Cardiac fibroblast (primary cell): ENCODE measurements around the gene COMMD6.

Experiments used
- DNase-seq, 2 donors: peaks; one replicate each; pipeline versions ENCODE4 v3.0.0 to v3.0.0-alpha.2; 2010; ENCODE audit warnings: low read depth in 2 of 2
- H3K4me3 ChIP-seq, 2 donors: replicated peaks in 1 of 2; 1 replicate in 1 of 2; 2 replicates in 1 of 2; pipeline ENCODE4 v1.5.1; 2011; ENCODE audit warnings: low read depth in 2 of 2, low read length in 2 of 2, mild to moderate bottlenecking in 2 of 2, moderate library complexity in 1 of 2
- TF ChIP-seq, protein P1 (sequence below): IDR thresholded peaks from one replicate; pipeline ENCODE4 v1.5.1; 2011; ENCODE audit warnings: low read depth, mild to moderate bottlenecking, low read length, inconsistent platforms

Gene COMMD6

DNA sequence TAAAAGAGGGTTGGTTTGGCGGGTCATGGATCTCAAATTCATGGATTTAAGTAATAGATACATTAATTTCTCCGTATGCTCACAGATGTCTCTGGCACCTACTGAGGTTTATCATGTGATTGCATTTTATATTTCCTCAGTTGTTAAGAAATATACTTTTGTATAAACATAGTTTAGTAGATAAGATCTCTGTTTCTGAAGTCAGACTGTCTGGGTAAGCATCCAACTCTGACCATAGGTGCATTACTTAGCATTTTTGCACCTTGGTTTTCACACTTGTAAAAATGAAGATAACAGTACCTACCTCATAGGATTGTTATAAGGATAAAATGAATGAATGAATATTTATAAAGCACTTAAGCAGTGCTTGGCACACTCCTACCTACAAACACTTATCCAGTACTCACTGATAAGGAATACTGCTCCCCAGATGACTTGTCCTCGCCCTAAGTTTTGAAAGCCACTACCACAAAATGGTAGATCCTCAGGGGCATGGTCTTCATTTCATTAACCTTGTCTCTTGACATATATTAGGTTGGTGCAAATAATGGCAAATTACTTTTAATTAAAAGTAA is 26.5 kb downstream of the COMMD6 start:
- TF ChIP-seq, protein P1, sequence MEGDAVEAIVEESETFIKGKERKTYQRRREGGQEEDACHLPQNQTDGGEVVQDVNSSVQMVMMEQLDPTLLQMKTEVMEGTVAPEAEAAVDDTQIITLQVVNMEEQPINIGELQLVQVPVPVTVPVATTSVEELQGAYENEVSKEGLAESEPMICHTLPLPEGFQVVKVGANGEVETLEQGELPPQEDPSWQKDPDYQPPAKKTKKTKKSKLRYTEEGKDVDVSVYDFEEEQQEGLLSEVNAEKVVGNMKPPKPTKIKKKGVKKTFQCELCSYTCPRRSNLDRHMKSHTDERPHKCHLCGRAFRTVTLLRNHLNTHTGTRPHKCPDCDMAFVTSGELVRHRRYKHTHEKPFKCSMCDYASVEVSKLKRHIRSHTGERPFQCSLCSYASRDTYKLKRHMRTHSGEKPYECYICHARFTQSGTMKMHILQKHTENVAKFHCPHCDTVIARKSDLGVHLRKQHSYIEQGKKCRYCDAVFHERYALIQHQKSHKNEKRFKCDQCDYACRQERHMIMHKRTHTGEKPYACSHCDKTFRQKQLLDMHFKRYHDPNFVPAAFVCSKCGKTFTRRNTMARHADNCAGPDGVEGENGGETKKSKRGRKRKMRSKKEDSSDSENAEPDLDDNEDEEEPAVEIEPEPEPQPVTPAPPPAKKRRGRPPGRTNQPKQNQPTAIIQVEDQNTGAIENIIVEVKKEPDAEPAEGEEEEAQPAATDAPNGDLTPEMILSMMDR, result no peak
- DNase-seq, result no peak
- H3K4me3 ChIP-seq, result no peak overlapping the region

DNA sequence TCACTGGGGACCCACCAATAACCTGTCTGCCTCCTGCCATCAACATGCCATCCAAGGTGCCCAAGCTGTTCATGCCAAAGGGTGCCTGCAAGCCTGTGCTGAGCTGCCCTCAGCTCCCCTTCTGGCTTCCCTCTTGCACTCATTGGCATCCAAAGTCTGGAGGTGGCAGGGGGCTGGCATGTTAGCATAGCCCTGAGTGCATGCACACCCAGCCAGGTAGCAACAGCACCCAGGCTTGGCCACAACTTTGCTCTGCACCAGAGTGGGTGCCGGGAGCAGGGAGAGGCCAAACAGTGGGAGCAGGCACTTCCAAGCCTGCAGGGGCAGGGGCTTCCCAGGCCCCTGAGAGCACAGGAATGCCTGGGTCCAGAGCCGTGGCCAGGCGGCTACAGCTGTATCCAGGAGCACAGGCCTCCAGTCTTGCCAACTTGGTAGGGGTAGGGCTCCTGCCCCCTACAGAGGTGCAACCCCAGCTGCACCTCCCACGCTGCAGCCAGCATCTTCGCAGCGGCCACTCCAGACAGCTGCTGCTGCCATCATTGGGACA is 29.6 kb downstream of the COMMD6 start:
- TF ChIP-seq, protein P1, result no peak
- H3K4me3 ChIP-seq, result no peak overlapping the region
- DNase-seq, result no peak

DNA sequence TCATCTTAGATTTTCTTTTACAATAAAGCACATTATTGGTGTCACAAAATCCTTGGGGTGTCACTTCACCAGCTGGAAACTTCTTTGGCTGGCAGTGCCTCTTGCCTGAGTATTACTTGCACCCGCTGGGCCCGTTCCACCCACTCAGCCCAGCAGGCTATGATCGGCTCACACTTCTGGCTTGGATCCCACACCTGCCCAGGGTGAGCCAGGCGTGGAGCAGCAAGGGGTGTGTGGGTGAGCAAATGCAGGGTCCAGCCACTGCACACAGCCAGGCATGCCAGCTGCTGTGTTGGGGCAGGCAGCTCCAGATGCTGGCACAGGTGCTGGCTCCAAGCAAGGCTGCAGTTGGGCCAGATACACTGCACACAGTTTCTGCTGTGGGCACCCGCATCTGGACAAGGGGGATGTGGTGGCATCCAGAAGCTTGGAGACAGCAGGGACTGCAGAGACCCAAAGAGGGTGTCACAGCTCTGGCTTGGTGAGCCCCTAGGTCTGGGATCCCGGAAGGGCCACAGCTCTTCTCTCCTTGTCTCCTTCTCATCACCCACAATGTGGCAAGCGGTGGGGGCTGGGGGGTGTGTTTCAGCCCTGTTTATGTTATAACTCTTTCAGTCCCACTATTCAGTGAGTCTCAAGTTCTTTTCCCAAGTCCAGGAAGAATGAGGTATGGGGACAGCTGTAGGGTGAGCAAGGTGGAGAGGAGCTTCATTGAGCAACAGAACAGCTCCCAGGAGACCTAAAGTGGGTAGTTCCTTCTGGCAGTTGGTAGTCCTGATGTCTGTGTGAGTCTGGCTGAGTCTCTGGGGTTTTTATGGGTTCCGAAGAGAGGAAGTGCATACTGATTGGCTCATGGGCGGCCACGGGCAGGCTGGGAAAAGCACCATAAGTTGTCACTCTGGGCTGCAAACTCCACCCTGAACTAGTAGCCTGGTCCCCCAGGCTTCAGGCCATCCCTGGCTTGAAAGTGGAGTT is 30.3 kb downstream of the COMMD6 start:
- TF ChIP-seq, protein P1, result no peak
- DNase-seq, result peak in 1 of 2 donors; percentile 29
- no peak overlapping the region for H3K4me3 ChIP-seq

DNA sequence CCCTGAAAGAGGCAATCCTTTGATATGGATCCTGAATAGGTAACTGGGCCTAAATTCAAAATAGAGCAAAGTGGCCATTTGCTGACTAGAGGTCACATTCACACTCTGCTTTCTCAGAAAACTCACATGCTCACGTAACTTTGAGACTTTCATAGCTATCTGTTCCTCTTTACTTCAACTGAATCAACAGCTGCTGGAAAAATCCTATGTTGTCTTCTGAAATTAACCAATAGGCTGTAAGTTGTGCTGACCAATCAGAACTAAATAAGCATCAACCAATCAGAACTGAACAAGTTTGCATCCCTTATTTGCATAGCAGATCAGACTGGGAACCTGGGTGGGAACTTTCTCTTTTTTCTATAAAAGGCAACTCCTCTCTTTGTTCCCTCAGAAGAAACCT is 31.6 kb downstream of the COMMD6 start:
- TF ChIP-seq, protein P1, result no peak
- DNase-seq, result no peak
- H3K4me3 ChIP-seq, result no peak overlapping the region

DNA sequence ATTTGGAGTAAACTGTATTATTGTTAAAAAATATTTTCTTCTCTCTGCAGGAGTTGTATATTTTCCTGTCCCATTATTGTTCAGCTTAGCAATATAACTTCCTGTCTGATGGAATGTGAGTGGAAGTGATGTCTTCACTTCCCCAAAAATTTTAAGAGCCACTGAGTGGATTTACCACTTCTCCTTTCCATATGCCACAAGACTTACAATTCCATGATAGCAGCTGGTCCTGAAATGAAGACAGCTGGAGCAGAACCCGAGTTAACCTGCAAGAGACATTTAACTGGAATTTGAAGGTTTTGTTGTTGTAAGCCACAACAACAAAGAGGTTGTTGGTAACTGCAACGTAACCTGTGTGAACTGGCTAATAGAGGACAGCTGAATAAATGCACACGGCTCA is 32.3 kb downstream of the COMMD6 start:
- no peak for DNase-seq
- H3K4me3 ChIP-seq, result no peak overlapping the region

DNA sequence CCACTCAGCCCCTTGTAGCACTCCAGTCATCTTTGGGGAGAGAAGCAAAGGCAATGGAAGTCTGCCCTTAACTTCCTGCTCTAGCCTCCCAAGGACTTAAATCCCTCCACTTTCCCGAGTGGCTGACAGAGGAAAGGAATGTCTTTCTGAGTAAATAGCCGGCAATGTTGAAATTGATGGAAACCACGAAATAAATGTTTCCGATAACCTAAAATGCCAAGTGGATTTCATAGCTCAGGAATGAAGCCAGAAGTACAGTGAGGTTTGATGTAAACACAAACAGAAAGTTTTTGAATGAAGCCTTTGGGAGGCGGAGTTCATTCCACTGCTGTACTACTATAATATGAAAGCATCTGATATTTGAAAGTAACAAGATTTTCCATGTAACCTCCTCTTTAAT is 41.7 kb downstream of the COMMD6 start:
- no peak overlapping the region for H3K4me3 ChIP-seq
- TF ChIP-seq, protein P1, result no peak
- peak; percentile 56 to 89 for DNase-seq

More for the DNA sequence above, 32.3 kb downstream of the COMMD6 start:
- TF ChIP-seq, protein P1, result no peak
